Skin of body (tissue), 2 donors: ENCODE results near the gene TACR2. TPM values are rescaled to one million over a fixed set of nuclear protein-coding genes. Genes with fewer than 3 reads are reported as not detected.

Experiments used
- DNase-seq: peaks from one replicate; lab custom pipeline; 2025; lab: John Stamatoyannopoulos, UW
- total RNA-seq: library from RNA; depleted of rRNA; stranded (reverse); fragments of >200 nt; gene quantifications from one replicate; pipeline ENCODE4 v1.2.3, GENCODE V29; 2014

The TACR2 gene
- total RNA-seq, 1 donor from 2014 or later = 0.10 TPM

DNA sequence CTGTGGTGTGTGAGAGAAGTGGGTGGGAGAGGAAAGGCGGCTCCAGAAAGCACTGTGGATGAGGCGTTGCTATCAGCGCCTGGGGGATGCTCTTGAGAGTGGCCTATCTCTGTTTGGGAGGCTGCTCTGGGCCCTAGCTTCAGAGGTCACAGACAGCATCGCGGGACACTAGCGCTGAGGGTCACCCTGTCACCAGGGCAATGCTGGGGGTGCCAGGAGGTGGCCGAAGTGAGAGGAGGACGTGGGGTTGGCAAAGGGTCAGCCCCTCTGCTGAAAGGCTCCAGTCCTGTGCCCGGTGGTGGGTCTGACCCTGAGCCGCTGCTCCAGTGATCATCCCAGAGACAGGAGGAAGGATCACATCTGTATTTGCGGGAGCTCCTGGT, 3.0 kb upstream of the TACR2 start:
- no peak for DNase-seq

DNA sequence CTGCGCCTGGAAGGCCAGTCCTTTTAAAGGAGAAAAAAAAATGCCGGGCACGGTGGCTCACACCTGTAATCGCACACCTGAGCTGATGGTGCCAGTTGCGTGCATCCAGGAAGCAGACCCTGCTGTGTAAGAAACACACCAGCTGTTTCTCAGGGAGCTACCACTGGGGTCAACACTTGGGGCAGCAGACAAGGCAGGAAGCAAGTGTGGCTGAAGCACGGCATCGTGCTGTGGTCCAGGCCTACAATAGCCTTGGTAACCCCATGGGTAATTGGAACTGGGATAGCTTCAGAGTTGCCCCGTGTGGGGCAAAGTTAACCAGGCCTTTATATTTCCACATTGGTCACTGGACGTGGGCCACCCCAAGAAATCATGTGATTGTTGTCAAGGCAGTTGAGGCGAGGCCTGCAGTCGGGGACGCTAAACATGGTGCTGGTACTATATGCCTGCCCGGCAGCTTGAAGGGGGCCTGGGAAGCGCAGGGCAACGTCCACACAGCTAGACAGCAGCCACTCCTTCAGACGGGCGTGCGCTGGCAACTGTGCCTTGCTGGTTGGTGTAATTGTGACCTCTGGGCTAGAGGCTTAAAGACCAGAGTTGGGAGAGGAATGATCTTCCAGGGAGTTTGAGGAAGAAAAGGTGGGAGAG, 2.5 kb upstream of the TACR2 start:
- DNase-seq = no peak

GRCh38 chr10:69418052-69418752, 1.5 kb upstream of the TACR2 start:
- DNase-seq = no peak

DNA sequence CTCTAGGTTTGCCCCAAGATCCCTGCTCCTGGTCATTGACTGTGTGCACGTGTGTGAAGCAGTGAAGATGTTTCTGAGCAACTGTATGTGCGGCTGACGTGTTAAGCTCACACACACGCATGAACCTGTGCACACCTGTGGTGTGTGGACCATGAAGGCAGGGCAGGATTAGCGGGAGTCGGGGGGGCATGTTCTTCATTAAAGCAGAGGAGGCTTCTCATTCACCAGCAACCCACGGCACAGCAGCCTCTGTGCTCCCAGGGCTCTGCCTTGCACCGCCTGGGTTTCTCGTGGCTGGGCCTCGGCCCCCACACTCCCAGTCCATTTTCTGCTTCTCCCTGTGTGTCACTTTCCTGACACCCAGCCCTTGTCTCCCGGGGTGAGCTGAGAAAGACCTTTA, 824 bp upstream of the TACR2 start:
- DNase-seq = no peak

GRCh38 chr10:69415951-69416350, 767 bp downstream of the TACR2 start:
- no peak for DNase-seq

- no peak for DNase-seq
These were observed 1.7 kb downstream of the TACR2 start for GRCh38 chr10:69415049-69415448.

- DNase-seq = no peak
These were observed 2.4 kb downstream of the TACR2 start for GRCh38 chr10:69414036-69415018.

GRCh38 chr10:69413221-69413865, 3.4 kb downstream of the TACR2 start:
- DNase-seq = peak; percentile 42

- DNase-seq = no peak
These were observed 4.4 kb downstream of the TACR2 start for GRCh38 chr10:69412232-69412790.

DNA sequence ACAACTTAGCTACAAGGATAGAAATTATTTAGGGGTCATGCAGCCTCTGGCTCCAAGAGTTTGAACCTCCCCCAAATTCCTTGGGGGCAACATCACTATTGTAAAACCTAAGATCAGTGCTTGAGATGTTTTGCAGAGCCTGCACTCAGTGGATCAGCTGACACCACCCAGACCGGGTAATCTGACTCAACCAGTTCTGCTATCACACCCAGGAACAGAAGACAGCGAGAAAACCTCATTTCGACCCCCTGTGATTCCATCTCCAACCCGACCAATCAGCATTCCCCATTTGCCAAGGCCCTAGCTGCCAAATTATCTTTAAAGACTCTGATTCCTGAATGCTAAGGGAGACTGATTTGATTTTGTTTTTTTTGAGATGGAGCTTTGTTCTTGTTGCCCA, 5.2 kb downstream of the TACR2 start:
- peak; percentile 3 for DNase-seq

DNA sequence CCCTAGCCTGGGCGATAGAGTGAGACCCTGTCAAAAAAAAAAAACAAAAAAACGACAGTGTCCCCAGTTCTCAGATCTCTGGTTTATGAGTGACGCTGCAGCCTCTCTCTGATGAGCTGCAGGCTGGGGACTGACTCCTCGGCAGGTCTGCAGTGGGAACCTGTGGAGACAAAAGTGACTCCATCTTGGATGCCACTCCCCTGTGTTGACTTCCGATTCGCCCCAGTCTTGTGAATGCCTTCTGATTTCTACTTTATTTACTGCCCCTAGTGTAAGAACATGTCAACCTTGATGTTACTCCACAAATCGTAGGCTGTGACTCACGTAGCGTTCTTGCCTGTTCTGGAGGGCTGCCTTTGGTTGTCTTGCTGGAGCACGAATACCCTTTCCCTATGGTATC, 6.2 kb downstream of the TACR2 start:
- DNase-seq = no peak

- DNase-seq = peak; percentile 15
These were observed 6.8 kb downstream of the TACR2 start for GRCh38 chr10:69409968-69410367.

DNA sequence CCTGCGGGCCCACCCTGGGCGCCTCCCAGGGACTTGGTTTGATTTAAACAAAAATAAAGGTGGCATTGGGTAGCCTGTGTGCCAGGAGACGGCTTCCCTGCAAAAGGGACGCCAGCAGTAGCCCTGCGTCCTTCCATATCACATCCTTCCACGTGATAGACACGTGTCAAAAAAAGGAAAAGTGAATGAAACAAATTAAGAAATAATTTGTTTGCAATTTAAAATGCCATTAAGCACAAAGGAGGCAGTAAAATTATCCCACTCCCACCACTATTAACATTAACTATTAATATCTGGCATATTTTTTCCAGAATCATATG, 7.6 kb downstream of the TACR2 start:
- DNase-seq = no peak

- DNase-seq = peak; percentile 83
These were observed 8.2 kb downstream of the TACR2 start for GRCh38 chr10:69408318-69409175.

DNA sequence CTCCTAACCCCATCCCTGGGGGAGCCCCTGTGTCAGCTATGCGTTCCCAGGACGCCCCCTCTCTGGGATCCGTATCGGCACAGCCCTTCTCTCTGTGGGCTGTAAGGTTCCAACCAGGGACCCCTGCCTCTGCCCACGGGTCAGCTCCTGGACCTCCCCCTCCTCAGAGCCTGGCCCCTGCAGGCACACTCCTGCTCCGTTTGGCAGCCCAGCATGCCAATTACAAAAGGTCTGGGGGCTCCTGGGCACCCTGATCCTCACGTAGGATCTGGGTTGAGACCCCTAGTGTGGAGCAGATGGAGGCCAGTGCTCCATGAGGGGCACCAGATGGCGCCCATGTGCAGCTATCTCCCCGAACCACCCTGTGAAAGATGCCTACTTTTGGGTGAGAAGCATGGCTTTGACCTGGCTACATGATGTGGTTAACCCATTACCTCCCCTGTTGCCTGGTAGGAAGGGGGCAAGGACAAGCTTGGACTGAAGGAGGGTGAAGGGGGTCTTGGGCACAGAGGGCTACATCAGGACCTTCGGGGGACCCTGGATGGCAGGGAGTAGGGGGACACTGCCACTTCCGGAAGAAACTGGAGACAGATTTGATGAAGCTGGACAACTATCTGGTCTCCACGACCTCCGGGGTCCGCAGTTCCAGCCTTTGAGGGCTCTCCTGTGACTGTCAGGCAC, 9.0 kb downstream of the TACR2 start:
- DNase-seq = no peak

- DNase-seq = no peak
These were observed 9.7 kb downstream of the TACR2 start for GRCh38 chr10:69406816-69407580.

GRCh38 chr10:69406302-69406811, 10.4 kb downstream of the TACR2 start:
- peak; percentile 54 for DNase-seq

DNA sequence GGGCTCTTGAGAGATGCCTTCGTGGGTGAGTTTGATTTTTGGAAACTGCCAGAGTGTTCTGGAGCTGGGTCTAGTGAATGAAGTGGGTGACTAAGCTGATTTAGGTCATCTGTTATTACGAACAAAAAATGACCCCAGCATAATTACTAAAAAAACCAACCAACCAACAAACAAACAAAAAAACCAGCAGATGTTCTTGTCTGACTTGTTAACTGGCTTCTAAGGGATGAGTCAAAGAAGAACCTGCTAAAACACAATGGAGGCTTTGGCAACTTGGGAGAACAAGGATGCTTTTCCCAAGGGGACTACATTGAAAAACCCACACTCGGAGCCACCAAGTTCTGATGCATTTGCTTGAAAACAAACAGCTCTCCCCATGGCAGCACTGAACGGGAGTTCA, 11.5 kb downstream of the TACR2 start:
- DNase-seq = peak; percentile 16

DNA sequence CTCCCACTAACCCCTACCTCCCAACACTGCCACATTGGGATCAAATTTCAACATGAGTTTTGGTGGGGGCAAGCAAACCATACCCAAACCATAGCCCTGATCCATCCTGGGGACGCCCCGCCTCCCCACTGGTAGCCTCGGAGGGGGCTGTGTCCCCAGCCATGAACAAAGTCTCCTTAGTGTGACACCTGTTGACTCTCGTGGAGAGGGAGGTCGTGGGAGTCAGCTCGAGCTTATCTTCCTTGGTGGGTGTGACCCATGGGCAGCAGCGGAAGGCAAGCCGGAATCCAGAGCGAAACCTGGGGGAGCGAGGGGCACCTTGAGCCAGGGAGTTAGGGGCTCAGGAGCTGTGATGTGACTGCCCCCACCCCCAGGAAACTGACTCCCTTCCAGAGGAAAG, 11.9 kb downstream of the TACR2 start:
- DNase-seq = no peak
